Activated CD4-positive, alpha-beta T cell treated with anti-CD3 and anti-CD28 coated beads for 48 hours (primary cell): ENCODE results near the gene ATP9B.
"Not testable (repeated sequence)": the region's sequence is repeated elsewhere in the genome, so short reads cannot be mapped to it uniquely, and the experiment has no call there.

Experiments
- DNase-seq: peaks from one replicate; pipeline ENCODE4 v3.0.0-alpha.2; 2020

Gene ATP9B

GRCh38 chr18:79300413-79300812 lies 231.2 kb downstream of the ATP9B start:
- no peak for DNase-seq

DNA sequence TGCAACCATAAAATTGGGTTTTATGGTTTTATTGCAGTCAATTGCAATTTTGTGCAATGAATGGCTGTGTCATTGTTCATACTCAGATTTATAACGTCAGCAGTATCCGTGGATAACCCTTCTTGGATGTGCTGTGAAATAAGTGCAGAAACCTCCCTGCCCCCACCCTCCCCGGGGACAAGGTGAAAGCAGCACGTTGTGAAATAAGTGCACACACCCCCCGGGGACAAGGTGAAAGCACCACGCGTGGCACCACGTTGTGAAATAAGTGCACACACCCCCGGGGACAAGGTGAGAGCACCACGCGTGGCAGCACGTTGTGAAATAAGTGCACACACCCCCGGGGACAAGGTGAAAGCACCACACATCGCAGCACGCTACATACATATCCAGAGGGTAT lies 232.9 kb downstream of the ATP9B start:
- DNase-seq, result no peak

DNA sequence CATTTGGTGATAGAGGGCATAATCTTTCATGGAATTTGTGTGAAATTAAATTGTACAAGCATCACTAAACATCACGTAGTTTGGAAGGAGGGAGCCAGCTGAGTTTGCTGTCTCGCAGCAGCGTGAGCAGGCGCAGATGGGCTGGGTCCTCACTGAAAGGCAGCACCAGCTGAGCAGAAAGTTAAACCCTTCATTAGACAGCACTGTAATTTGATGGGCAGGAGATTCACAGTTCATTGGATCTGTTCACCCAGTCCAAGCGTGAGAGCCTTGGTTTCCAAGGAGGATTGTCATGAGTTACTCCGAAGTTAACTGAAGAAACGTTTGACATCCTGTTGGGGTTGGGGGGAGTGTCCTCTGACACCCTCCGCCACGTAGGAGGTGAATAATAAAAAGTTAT lies 236.7 kb downstream of the ATP9B start:
- DNase-seq, result no peak

DNA sequence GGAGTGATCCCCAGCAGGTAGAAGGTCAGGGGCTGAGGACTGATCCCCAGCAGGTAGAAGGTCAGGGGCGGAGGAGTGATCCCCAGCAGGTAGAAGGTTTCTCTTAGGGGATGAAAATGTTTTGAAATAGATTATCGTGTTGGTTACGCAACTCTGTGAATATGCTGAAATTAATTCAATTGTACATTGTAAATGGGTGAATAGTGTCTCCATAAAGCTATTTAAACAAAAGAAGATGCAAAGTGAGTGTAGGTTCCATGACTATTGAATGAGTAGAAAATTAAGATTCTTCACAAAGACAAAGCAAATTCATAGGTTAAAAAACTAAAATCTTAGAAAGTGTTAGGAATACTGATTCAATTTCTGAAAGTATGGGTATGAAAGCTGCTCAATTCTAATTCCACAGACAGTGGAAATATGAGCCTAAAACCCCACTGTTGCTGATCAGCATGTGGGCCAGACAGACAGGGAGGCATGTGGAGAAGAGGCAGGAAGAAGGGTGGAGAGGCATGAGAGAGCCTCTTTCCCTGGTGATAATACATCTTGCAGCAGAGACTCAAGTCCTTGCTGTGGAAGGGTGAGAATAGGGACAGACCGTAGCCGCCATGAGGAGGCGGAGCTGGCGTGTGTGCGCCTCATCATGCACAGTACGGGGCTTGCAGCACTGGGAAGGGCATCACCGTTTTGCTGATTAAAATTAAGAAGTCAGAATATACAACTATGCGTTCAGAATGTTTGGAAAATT lies 240.6 kb downstream of the ATP9B start:
- no peak for DNase-seq

DNA sequence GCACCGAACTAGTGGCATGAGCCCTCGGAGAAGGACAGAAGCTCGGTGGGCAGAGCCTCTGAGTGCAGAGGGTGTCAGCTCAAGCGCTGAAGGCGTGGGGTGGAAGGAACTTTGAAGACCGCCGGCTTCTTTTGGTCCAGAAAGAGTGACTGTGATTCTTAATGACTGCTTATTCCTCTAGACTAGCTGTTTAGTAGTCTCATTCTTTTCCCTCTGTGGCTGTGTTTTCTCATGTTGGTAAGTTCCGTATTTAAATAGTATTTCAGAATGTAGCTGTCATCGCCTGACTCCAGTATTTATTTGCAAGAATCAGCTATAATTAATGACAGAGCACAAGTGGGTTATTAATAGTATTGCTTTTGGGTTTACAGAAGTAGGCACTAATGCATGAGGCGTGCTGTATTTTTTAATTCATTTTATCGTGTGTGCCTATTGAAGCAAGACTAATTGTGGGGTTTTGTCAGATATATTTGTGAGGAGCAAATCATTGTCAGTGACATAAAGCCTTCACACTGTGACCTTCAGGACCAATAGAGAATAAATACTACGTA lies 245.7 kb downstream of the ATP9B start:
- DNase-seq, result no peak

- DNase-seq, result no peak
Measured at GRCh38 chr18:79315596-79315995, 246.4 kb downstream of the ATP9B start.

DNA sequence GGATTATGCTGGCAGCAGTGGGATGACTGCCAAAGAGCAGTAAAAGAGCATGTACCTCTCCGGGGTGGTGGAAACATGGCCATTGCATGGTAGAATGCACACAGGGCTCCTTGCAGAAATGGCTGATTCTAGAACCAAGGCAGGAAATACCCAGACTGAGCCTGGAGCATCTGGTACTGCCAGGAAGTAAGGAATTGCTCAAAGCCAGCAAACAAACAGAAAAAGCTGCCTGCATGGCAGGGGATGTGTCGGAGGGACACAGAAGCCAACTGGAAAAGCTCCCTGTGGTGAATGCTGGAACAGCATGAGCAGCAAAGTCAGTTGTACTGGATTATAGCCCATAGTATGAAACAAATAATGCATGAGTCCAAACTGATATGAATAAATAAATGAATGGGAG lies 248.5 kb downstream of the ATP9B start:
- no peak for DNase-seq

GRCh38 chr18:79318142-79318673 lies 249.0 kb downstream of the ATP9B start:
- DNase-seq, result no peak

DNA sequence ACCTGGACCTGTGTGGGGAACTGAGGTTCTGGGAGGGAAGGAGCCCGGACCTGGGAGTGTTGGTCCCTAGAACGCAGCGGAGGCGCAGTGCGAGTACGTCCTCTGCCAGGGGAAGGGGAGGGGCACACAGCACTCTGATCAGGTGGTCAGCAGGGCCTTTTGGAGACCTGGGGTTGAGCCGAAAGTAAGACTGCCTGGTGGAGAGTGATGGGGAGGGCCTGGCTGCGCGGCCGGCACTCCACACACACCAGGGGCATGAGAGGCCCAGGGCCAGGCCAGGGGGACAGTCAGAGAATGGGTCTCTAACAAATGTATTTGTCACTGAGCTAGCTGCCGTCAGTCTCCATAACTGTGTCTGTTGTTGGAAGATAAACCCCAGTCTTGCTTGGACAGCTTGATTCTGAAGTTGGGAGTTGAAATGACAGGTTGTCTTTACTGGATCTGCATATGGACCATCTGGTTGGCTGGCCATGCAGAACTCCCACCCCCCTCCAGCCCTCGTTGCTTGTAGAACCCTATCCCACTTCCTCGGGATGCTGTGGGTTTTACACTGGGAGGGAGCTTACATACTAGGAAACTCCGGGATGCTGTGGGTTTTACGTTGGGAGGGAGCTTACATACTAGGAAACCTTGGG lies 251.1 kb downstream of the ATP9B start:
- DNase-seq, result no peak

- DNase-seq, result no peak
Measured at GRCh38 chr18:79321625-79322405, 252.6 kb downstream of the ATP9B start.

DNA sequence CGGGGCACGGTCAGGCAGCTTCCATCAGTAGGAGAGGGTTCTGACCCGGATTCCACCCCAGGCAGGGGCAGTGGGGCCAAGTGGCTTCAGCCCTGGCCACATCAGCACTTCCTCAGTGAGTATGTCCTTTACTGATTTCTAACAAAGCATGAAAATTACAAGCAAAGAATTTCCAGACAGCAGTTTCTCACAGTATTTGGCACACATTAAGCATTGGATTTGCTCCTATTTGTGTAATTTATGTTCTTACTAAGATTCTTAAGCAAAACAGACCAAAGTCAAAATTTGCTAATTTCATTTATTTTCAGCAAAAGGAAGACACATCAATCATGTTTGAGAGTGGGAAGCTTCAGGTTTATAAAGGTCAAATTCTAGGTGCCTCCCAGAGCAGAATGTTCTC lies 253.2 kb downstream of the ATP9B start:
- DNase-seq, result no peak

DNA sequence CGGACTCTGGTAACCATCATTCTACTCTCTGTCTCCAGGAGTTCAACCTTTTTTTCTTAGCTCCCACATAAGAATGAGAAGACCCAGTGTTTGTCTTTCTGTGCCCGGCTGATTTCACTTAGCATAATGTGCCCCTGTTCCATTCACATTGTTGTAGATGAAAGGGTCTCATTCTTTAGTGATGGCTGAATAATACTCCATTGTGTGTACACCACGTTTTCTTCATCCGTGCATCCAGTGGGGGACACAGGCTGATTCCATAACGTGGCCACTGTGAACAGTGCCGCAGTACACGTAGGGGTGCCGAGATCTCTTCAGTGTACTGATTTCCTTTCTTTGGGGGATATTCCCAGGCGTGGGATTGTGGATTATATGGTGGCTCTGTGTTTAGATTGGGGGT lies 254.3 kb downstream of the ATP9B start:
- no peak for DNase-seq

- DNase-seq, result no peak
Measured at GRCh38 chr18:79326413-79327198, 257.4 kb downstream of the ATP9B start.

DNA sequence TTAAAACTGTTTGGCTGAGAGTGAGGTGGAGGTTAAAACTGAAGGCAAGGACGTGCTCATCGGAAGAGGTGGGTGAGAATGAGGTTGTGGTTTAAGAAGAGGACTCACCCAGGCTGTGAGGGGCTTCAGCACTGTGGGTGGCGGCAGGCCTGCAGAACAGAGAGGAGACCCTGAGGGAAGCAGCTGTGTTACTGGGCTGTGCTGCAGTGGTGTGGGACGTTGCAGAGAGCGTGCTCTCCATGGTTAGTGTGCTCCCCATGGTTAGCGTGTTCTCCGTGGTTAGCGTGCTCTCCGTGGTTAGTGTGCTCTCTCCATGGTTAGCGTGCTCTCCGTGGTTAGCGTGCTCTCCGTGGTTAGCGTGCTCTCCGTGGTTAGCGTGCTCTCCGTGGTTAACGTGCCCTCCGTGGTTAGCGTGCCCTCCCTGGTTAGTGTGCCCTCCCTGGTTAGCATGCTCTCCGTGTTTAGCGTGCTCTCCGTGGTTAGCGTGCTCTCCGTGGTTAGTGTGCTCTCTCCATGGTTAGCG lies 258.1 kb downstream of the ATP9B start:
- DNase-seq, result no peak

- not testable (repeated sequence) for DNase-seq
Measured at GRCh38 chr18:79327915-79328314, 258.7 kb downstream of the ATP9B start.

DNA sequence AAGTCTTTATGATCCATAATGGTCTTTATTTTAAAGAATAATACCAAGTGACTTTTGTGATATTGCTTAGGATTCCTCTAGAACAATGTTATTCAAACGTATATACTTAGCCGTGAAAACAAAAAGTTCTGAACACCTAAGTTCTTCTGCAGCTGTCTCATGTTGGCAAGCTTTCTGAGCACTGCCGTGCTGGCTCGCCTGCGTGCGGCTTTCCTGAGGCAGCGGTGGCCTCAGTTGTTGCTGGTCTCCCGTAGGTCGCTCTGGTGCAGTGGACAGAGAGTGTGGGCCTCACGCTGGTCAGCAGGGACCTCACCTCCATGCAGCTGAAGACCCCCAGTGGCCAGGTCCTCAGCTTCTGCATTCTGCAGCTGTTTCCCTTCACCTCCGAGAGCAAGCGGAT lies 259.7 kb downstream of the ATP9B start:
- DNase-seq, result no peak

DNA sequence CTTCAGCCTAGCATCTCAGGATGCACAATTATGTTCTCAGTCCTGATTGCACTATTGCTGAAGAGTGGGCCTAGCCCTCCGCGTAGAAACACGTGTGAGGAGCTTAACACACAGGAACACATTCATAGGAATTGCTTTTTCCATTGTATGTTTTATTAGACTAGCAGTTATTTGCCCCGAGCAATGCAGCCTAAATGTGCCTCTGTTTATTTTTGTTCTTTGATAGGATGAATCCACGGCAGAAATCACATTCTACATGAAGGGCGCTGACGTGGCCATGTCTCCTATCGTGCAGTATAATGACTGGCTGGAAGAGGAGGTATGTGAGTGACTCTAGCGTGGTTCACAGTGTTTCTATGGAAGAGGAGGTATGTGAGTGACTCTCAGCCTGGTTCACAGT lies 260.6 kb downstream of the ATP9B start:
- DNase-seq, result no peak

DNA sequence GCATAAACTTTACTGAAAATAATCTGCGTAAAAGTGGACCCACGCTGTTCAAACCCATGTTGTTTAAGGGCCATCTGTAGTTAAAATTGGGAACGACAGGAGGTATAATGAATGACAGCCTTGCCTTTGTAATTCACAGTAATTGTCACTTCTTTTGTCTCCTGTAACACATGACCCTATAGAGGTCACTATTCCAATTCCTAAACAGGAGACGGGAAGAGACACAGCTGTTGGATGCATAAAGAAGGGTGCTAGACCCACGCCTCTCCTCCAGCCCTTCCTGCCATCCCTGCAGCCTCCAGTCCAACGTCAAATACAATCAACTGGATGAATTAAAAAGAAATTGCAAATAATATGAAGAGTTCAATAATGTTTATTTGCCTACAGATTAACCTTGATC lies 263.5 kb downstream of the ATP9B start:
- DNase-seq, result no peak

DNA sequence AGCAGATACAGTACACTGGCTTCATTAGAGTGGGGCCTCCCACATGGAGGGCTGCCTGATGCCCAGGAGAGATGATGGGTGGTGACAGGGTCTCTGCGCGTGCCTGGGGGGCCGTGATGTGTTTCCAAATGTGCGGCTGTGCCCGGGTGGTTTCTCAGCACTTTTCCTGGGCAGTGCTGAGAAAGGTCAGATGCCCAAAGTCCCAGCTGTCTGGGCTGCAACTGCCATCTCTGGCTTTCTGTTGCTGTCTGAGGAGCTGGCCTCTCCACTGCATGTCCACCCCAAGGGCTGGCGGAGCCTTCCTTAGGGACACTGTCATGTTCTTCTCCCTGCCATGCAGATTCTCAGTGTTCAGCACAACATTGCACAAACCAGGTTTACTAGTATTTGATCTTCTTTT lies 263.9 kb downstream of the ATP9B start:
- DNase-seq, result no peak

GRCh38 chr18:79334496-79335233 lies 265.5 kb downstream of the ATP9B start:
- no peak for DNase-seq

- no peak for DNase-seq
Measured at GRCh38 chr18:79335833-79336360, 266.7 kb downstream of the ATP9B start.
